ENCODE measurements around the gene AMOTL1. TPM values are rescaled to one million over a fixed set of nuclear protein-coding genes. Genes with fewer than 3 reads are reported as not detected.
"Not testable (repeated sequence)": the region's sequence is repeated elsewhere in the genome, so short reads cannot be mapped to it uniquely, and the experiment has no call there.

The AMOTL1 gene
- total RNA-seq, 2 donors from 2014 or later, result 56.7 to 59.5 TPM

DNA sequence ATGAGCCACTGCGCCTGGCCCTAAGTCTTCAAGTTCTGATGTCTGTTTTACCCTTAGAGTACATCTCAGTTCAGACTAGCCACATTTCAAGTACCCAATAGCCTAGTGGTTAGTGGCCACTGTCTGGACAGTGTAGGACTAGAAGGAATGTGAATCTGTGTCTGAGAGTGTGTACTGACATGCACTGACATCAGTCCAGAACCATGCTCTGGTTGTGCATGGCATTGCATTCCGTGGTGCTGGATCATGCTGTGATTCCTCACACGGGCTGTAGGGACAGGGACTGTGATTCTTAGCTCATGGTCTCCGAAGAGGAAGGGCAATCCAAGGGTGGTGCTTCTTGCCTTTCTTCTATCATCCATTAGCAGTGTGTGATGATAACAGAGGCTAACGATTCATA is 41.1 kb downstream of the AMOTL1 start:
- Histone ChIP-seq H3K36me3 (peaks cover 4% of the 10 kb centered on the region), H3K27ac (no peak overlapping the region), H3K4me3 (no peak overlapping the region), H3K4me1 (peaks cover 0 to 47% of the 10 kb centered on the region in 2 donors), H3K9me3 (no peaks in the 10 kb centered on the region), H3K27me3 (no peaks in the 10 kb centered on the region)
- no peak for DNase-seq (ENCODE audit: low spot score)
- no peak for TF ChIP-seq CTCF (IDR thresholded peaks at IDR 0.05)

DNA sequence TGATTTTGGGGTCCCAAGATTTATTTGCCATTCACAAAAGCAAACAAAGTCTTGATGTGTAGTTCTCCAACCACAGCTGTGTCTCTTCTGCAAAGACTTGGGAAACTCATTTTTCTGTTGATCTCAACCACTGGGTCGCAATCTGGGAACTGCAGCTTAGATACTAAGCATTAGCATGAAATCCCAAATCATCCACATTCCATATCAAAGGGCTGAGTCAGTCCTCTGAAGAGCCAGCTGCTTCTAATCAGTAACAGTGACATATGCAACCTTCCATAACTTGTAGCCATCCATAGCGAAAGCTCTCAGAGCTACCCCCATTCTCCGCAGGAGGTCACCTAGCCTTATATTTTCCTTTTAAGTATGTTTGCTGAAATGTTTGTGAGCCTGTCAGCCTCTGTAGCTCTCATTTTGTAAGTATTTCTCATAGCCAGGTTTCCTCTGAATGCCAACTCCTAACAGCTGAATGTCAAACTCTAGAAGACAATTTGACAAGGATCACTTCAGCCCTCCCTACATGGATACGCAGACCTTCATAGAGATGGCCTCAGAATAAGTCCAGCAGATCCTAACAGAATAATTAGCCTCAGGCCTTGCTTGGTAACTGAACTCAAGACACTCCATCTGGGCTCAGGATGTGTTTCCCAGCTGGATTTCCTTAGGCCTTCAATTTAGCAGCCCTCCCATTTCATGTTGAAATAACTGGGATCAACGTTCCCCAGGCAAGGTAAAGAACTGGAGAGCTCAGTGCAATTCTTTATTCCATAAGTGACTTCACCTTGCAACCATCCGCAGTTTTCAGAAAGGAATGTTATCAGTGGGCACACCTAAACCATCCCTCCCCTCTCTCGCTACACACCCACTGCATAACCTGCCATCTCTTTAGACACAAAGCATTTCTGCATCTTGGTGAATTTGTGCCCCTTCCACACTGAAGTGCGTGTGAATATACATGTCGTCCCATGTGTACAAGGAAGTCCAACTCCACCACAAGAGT is 44.9 kb downstream of the AMOTL1 start:
- DNase-seq (ENCODE audit: low spot score); H3K27me3 ChIP-seq; H3K9me3 ChIP-seq; H3K4me3 ChIP-seq; H3K36me3 ChIP-seq: not testable (repeated sequence)
- H3K4me1 ChIP-seq, result peaks cover 0 to 20% of the 10 kb centered on the region in 2 donors
- peak overlapping the region in 1 of 2 donors; percentile 8 for H3K27ac ChIP-seq

DNA sequence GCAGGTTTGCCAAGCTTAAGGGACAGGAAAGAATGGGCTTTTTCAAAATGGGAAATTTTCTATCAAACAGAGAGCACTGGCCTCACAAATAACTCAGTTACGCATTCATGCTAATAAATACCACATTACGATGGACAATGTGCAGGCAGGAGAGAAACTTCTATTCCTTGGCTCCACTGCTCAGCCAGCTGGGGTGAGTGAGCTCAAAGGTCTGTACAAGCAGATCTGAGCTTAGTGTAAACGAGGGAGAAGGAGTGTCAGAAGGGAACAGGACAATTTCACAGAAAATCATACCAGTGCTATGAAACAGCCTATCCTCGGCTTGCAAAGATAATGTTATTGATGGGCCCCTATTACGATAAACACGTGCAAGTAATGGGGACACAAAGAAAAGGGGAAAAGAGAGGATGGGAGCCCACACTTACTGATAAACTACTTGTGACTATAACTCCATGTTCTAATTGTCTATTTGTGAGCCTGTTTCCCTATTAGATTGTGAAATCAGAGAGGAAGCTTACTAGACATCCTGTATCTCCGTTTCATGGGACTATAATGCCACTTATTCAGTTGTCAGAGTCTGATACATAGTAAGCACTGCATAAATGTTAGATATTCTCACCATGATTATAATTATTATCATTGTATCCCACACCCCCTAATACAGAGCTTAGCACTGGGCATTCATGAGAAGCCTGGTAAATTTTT is 46.3 kb downstream of the AMOTL1 start:
- H3K27me3 ChIP-seq, result no peaks in the 10 kb centered on the region
- peaks cover 0 to 20% of the 10 kb centered on the region in 2 donors for H3K4me1 ChIP-seq
- H3K27ac ChIP-seq, result peak overlapping the region in 1 of 2 donors; percentile 38
- no peaks in the 10 kb centered on the region for H3K9me3 ChIP-seq
- no peak for TF ChIP-seq CTCF (IDR thresholded peaks at IDR 0.05)
- peaks cover 4% of the 10 kb centered on the region for H3K36me3 ChIP-seq
- no peak overlapping the region for H3K4me3 ChIP-seq
- DNase-seq (ENCODE audit: low spot score), result no peak

DNA sequence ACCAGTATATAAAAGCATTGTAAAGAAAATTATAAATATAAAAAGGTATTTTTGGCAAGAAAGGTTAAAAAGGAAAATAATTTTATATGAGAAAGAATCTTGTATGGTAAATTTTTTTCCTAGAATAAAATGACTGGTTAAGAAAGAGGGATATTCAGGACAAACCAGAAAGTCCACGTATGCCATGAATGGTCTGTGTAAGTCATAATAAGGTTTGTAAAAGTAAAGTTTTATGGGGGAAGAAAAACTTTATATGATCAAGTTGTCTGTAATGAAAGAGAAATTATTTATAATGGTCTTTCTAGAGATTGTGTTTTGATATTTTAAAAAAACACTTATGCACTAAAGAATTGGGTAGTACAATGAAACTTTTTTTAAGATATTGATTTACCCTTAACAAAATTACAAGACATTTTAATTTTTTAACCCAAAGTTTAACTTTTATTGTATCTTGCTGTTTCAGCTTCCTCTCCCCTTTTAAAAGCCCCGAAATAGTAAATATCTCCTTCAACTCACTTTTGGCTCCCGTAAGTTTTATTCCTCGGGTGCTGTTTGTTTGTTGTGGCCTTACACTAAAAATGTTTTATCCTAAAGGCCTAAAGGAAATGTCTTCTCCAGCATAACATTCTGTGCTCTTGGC is 47.7 kb downstream of the AMOTL1 start:
- no peak for TF ChIP-seq CTCF (IDR thresholded peaks at IDR 0.05)
- Histone ChIP-seq H3K27me3 (no peaks in the 10 kb centered on the region), H3K27ac (no peak overlapping the region), H3K4me3 (no peak overlapping the region), H3K4me1 (peaks cover 0 to 14% of the 10 kb centered on the region in 2 donors), H3K9me3 (no peaks in the 10 kb centered on the region), H3K36me3 (peaks cover 9% of the 10 kb centered on the region)
- no peak for DNase-seq (ENCODE audit: low spot score)

- H3K4me1 ChIP-seq, result peaks cover 0 to 15% of the 10 kb centered on the region in 2 donors
- DNase-seq (ENCODE audit: low spot score), result no peak
- no peak overlapping the region for H3K4me3 ChIP-seq
- no peaks in the 10 kb centered on the region for H3K27me3 ChIP-seq
- TF ChIP-seq CTCF (IDR thresholded peaks at IDR 0.05), result no peak
- no peak overlapping the region for H3K27ac ChIP-seq
- H3K36me3 ChIP-seq, result peaks cover 36% of the 10 kb centered on the region
- H3K9me3 ChIP-seq, result no peaks in the 10 kb centered on the region
These were observed 52.3 kb downstream of the AMOTL1 start for GRCh38 chr11:94820480-94820879.

DNA sequence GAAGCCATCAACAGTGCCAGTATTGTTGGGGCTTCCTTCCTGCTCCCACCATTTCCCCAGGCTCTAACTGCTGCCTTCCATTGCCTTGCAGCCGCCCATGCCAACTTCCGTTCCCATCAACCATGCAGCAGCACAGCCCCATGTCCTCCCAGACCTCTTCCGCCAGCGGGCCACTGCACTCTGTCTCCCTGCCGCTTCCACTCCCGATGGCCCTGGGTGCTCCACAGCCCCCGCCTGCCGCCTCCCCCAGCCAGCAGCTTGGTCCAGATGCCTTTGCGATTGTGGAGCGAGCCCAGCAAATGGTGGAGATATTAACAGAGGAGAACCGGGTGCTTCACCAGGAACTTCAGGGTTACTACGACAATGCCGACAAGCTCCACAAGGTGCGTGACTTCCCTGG is 53.3 kb downstream of the AMOTL1 start:
- Histone ChIP-seq H3K36me3 (peaks cover 38% of the 10 kb centered on the region), H3K4me1 (peaks cover 0 to 22% of the 10 kb centered on the region in 2 donors)

More for the DNA sequence above, 53.3 kb downstream of the AMOTL1 start:
- Histone ChIP-seq H3K27me3 (no peaks in the 10 kb centered on the region), H3K9me3 (no peaks in the 10 kb centered on the region), H3K27ac (no peak overlapping the region), H3K4me3 (no peak overlapping the region)
- no peak for DNase-seq (ENCODE audit: low spot score)
- TF ChIP-seq CTCF (IDR thresholded peaks at IDR 0.05), result no peak

Data from right atrium auricular region (tissue), 2 donors.